GM21423 (cell line): Measurements from ENCODE around the gene TMEM53.

Source experiments
- ATAC-seq: cut with Tn5 transposase; IDR thresholded peaks from one replicate; pipeline ENCODE4 v1.9.1; 2021; ENCODE audit warnings: mild to moderate bottlenecking, moderate library complexity; ENCODE audit not compliant: unreplicated experiment

The TMEM53 gene

GRCh38 chr1:44674113-44675000 lies at the start of gene TMEM53, which contains the start of gene ARMH1:
TMEM53 (minus strand) TSS chr1:44674481; CDS start chr1:44674391, 90 bp downstream.
ARMH1 (plus strand) TSS chr1:44674714; CDS start chr1:44689698, 14,984 bp downstream.
- peak; percentile 91 for ATAC-seq

DNA sequence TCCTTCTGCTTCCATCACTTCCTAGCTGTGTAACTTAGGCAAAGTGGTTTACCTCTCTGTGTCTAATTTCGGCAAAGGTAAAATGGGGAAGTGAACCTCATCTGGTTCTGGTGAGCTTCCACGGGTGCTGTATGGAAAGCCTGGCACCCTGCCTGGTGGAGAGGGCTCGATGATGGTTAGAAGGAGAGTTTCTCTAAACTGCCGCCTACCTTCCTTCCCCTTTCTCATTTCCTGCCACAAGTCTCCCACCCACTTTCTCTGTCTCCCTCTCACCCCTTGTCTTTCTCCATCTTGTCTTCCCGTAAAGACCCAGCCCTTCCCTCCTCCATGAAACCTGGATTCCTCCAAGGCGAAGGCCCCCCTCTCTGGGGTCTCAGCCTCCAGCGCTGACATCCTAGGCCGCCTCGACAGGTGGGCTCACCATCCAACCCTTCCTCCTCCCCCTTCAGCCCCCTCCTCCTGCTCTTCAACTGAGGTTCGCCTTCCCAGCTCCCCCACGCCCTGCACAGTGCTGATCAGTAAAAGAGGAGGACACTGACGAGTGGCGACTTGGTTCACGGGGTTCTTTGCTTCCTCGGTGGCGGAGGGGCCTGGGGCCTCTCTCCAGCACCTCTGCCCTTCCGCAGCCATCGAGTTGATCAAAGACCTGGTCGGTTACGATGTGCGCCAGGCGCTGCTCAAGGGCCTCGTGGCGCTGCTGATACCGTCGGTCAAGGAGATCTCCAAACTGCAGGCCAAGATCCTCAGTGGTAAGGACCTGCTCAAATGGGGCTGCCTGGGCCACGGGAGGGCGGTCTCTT lies 49.4 kb upstream of the TMEM53 start:
- ATAC-seq: no peak

GRCh38 chr1:44723064-44723463 lies 48.8 kb upstream of the TMEM53 start:
- ATAC-seq: no peak

GRCh38 chr1:44721485-44722361 lies 47.4 kb upstream of the TMEM53 start:
- ATAC-seq: peak; percentile 67

GRCh38 chr1:44720281-44720680 lies 46.0 kb upstream of the TMEM53 start:
- ATAC-seq: no peak

DNA sequence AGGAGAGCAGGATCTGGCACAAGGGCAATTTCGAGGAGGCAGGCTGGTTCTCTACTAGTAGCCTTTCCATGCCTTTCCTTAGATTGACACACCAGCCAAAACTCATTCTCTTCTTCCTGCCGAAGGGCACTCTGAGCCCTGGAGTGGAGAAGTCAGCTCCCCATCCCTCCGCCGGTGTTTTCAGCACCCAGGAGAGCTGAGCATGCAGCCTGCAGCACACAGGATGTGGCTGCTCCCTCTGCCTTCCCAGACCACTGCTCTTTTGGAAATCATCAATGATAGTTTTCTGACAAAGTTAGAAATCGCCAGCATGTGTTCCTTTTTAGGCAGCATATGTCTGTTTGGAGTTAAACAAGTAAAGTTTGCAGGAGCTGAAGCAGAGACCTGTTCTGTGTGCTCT lies 45.0 kb upstream of the TMEM53 start:
- no peak for ATAC-seq

DNA sequence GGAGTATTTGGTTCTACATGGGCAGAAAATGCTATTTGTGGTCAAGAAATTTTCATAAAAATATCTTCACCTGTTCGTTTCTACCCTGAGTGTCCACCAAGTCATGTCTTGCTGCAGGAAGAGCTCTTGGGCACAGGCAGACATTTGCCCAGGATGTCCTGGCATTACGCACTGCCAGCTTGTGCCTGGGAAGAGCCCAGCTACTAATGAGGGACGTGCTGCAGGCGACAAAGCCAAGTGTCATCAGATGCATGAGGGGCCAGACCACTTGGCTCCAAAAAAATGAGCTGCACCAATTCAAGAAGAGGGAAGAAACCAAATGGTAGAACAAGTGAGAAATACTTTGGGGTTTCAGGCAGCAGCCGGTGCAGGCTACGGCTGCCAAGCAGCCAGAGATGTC lies 43.8 kb upstream of the TMEM53 start:
- ATAC-seq: no peak

DNA sequence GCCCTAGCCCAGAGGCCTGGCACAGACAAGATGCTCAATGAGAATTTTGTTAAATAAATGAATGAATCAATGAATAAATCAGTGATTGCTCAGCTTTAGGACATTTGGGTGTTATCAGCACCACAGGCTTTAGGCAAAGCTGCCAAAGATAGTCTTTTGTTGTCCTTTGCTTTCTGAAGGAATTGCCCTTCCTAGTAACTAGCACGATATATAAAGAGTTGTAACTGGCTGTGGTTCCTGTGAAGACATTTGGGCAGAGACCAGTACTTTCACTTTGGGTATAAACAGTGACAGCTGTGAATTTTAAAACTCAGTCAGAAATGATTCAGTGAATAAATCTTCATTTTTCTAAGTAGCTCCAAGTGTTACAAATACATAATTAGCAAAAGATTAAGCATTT lies 43.4 kb upstream of the TMEM53 start:
- no peak for ATAC-seq

- ATAC-seq: no peak
Observed at GRCh38 chr1:44717156-44717555, 42.9 kb upstream of the TMEM53 start.

- ATAC-seq: no peak
Observed at GRCh38 chr1:44714944-44715571, 40.8 kb upstream of the TMEM53 start.

- ATAC-seq: no peak
Observed at GRCh38 chr1:44714532-44714931, 40.3 kb upstream of the TMEM53 start.

- ATAC-seq: no peak
Observed at GRCh38 chr1:44713321-44713781, 39.1 kb upstream of the TMEM53 start.

DNA sequence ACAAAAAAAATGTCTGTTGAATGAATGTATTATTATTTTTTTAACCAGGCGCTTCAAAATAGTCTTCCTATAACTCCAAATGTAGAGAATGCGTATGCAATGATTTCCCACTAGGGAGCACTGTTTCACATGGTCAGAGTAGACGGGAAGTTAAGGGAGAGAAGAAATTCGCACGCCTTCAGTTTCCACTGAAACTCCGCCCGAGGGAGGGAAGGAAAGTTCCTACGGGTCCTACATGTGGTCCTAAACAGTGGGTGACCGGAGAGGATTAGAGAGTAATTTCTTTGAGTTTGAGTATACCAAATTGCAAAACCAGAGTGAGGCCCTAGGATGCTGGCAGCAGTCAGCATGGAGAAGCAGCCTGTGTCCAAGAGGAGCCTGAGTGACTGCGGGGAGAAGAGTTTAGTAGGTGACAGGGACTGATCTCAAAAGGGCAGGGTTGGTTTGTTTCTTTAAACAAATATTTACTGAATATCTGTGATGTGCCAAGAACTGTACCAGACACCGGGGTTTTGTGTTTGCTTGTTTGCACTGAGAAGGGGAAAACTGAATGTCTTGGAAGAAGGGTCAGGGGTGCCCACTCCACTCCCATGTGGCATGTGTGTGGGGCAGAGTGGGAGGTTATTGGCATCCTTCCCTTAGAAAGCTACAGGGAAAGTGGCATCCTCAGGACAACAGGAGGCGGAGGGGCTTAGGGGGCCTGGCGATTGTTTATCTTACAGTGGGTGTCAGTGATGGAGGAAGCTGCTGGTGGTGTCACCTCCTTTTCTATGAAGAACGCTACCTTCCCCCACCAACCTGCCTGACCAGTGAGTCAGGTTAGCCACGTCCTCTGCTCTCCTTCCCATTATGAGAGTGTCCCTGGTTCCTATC lies 33.9 kb upstream of the TMEM53 start:
- no peak for ATAC-seq

GRCh38 chr1:44707112-44707881 lies 33.0 kb upstream of the TMEM53 start:
- no peak for ATAC-seq

GRCh38 chr1:44705938-44706337 lies 31.7 kb upstream of the TMEM53 start:
- no peak for ATAC-seq

DNA sequence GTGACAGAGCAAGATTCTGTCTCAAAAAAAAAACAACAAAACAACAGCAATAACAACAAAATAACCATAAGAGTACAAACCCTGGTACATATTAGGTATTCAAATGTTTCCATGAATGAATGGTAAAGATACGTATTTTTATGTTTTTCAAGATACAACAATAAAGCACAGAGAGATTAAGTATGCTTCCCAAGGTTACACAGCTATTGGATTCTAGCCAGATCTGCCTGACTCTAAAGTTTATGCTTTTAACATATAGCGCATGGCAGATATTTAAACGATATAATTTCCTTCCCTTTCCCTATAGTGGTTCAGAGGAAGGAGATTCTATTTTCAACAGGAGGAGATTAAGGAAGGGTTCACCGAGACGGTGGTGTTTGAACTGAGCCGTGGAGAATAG lies 31.2 kb upstream of the TMEM53 start:
- no peak for ATAC-seq

GRCh38 chr1:44701141-44701573 lies 26.9 kb upstream of the TMEM53 start:
- ATAC-seq: no peak

- ATAC-seq: no peak
Observed at GRCh38 chr1:44700573-44700972, 26.3 kb upstream of the TMEM53 start.
